ENCODE results near the gene RHBDD2.

GRCh38 chr7:75878769-75879611 lies at the start of gene RHBDD2:
- peak; percentile 11 for TF ChIP-seq CTCF (IDR thresholded peaks at IDR 0.05)
- no peak for TF ChIP-seq EZH2 (IDR thresholded peaks at IDR 0.05; ENCODE audit: borderline replicate concordance, insufficient read depth, low read depth, low read length, poor library complexity, severe bottlenecking)
